ENCODE measurements around the gene GSTM5.
"Not testable (repeated sequence)": the region's sequence is repeated elsewhere in the genome, so short reads cannot be mapped to it uniquely, and the experiment has no call there.

Gene GSTM5

DNA sequence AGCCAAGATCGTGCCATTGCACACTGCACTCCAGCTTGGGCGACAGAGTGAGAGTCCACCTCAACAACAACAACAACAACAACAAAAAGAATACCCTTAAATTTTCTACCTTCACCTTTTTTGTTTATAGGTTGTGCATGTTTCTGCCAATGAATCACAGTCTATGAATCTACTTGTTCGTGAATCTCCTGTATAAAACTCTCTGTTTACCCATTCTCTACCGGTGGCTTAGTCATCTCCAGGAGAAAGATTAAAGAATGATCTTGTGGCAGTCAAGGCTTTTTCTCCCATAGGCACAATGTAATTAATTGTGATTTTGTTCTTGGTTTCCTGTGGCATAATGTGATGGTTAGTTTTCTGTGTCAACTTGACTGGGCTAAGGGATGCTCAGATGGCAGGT lies 14.2 kb upstream of the GSTM5 start:
- DNase-seq, result not testable (repeated sequence)

DNA sequence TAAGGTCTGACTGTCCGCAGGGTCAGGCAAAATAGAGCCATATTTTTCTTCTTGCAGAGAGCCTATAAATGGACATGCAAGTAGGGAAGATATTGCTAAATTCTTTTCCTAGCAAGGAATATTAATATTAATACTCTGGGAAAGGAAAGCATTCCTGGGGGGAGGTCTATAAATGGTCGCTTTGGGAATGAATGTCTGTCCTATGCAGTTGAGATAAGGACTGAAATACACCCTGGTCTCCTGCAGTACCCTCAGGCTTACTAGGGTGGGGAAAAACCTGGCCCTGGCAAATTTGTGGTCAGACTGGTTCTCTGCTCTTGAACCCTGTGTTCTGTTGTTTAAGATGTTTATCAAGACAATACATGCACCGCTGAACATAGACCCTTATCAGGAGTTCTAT lies 9.1 kb upstream of the GSTM5 start:
- not testable (repeated sequence) for DNase-seq

DNA sequence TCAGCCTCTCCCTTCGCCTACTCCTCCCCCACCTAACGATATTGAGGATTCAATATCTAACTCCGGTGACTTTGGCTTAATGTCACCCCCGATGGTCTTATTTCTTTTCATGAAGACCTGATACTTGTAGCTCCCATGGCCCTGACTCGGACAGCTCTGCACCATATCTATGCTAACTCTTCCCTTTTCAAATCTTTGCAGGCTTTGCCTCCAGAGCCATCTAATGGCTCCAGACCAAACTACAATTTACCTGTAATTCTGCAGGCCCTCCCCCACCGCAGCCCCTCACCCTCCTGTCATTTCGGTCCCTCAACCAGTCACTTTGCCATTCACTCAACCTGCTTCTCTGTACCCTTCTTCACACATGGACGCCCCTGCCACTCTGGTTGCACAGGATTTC lies 7.9 kb upstream of the GSTM5 start:
- DNase-seq, result no peak

DNA sequence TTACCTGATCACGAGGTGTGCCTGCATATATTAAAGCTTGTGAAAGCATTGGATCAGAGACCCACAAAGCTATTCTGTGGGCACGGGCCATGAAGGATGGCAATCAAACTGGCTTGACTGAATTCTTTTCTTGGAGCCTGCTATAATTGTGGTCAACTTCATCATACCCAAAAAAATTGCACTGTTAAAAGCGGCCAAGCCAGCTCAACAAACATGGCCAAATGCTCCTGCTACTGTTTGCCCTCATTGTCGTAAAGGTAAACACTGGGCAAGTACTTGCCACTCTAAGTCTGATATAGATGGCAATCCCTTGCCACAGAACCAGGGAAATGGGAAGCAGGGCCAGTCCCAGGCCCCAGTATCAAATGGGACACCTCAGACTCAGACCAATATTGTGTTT lies 6.6 kb upstream of the GSTM5 start:
- DNase-seq, result no peak

DNA sequence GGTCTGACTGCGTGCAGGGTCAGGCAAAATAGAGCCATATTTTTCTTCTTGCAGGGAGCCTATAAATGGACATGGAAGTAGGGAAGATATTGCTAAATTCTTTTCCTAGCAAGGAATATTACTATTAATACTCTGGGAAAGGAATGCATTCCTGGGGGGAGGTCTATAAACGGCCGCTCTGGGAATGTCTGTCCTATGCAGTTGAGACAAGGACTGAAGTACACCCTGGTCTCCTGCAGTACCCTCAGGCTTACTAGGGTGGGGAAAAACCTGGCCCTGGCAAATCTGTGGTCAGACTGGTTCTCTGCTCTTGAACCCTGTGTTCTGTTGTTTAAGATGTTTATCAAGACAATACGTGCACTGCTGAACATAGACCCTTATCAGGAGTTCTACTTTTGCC lies 3.1 kb upstream of the GSTM5 start:
- DNase-seq, result not testable (repeated sequence)

DNA sequence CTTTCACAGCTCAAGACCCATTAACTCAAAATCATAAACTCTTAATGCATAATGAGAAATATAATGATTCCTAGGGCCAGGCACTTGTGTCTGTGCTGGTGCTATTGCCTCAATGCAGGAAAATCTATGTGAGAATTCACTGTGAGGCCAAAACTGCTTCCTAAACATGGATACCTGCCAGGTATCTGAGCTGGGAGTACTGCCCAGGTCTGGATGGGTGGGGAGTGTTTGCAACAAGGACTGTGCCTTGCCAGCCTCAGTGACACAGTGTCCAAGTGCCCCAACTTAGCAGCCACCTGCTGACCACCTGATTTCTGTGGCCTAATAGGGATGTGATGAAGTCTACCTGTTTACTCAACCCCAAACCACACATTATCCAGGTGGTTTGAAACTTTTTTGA lies 2.2 kb upstream of the GSTM5 start:
- DNase-seq, result not testable (repeated sequence)

DNA sequence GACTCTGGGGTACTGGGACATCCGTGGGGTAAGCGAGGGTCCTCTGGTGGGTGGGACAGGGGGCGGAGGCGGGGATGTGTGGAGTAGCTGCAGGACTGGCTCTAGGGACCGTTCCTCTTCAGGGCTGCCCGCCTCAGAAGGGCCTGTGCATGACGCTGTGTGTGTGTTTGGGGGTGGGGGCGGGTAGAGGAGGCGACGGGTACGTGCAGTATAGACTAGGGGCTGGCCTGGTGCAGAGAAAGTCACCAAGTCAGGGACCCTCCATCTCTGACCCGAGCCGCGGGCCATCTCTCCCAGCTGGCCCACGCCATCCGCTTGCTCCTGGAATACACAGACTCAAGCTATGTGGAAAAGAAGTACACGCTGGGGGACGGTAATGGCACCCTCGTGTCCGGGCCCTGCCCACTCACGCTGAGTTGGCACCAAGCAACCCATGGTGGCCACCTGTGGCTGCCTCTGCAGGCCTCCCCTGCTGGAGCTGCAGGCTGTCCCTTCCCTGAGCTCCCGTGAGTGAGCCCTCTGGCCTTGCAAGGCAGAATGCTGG lies 342 bp downstream of the GSTM5 start:
- DNase-seq, result no peak

DNA sequence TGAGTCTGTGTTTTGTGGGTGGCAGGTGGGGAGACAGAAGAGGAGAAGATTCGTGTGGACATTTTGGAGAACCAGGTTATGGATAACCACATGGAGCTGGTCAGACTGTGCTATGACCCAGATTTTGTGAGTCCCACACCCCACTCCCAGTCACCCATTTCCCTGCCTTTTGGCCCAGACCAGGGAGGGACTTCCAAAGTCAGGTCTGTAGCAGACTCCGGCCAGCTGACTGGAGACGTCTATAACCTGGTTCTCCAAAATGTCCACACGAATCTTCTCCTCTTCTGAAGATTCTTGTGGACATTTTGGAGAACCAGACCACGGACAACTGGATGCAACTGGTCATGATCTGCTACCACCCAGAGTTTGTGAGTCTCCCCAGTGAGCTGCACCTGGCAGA lies 1.6 kb downstream of the GSTM5 start:
- DNase-seq, result no peak

DNA sequence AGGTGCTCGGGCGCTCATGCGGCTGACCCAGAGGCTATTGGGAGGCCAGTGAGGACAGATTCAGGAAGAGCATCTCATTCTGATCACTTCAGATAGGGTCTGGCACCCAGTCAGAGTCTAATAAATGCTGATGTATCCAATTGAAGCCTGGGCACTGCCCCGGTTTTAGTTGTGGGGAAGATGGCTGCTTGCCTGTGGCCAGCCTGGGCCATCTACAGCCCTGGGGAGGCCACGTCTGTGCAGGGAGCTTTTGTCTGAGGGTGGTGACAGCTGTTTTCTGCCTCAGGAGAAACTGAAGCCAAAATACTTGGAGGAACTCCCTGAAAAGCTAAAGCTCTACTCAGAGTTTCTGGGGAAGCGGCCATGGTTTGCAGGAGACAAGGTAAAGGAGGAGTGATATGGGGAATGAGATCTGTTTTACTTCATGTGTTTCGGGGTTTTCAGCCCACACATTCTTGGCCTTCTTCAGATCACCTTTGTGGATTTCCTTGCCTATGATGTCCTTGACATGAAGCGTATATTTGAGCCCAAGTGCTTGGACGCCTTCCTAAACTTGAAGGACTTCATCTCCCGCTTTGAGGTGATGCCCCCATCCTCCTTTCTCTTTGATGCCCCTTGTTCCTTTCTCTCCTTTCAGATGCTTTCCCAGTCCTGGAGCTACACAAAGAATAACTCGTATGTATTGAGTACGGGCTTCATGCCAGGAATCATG lies 2.8 kb downstream of the GSTM5 start:
- DNase-seq, result no peak

DNA sequence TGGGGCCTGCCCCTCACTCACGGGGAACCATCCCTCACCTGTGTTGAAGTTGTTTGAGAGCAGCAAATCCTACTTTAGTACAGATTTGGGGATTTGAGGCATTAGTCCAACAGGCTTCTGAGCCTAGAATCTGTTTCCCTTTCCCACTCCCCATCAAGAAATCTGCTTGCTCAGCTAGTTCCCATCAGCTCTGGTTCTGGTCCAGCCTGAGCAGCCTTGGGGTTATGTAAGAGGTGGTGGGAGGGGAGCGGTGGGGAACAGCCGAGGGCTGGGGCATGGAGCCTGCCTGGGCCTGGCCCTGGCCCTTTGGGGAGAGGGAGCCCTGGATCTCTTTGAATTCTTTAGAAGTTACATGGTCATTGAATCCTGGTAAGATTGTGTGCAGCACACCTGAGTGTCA lies 4.1 kb downstream of the GSTM5 start:
- no peak for DNase-seq

DNA sequence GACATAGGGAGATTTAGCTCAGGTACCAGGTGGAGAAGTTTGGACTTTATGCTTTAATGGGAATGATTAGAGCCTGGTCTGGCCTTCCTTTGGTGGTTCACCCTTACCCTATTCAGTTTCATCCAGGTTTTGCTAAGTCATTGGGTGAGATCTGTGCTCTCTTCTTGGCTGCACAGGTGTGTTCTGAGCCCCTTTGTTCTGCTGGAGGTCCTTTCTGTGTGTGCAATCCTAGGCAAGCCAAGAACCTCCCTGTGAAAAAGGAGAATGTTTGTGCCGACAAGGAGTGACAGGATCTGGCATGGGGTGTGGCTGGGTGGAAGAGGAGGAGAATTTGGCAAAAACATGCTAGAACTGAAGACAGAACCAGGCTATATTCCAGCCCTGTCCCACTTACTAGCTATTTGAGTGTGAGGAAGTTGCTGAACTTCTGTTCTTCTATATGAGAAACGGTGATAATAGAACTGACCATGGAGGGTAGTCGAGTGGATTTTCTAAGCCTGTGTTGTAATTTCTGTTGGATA lies 4.6 kb downstream of the GSTM5 start:
- DNase-seq, result no peak

DNA sequence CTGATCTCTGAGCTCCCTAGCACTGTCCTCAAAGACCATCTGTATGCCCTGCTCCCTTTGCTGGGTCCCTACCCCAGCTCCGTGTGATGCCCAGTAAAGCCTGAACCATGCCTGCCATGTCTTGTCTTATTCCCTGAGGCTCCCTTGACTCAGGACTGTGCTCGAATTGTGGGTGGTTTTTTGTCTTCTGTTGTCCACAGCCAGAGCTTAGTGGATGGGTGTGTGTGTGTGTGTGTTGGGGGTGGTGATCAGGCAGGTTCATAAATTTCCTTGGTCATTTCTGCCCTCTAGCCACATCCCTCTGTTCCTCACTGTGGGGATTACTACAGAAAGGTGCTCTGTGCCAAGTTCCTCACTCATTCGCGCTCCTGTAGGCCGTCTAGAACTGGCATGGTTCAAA lies 5.7 kb downstream of the GSTM5 start:
- no peak for DNase-seq

DNA sequence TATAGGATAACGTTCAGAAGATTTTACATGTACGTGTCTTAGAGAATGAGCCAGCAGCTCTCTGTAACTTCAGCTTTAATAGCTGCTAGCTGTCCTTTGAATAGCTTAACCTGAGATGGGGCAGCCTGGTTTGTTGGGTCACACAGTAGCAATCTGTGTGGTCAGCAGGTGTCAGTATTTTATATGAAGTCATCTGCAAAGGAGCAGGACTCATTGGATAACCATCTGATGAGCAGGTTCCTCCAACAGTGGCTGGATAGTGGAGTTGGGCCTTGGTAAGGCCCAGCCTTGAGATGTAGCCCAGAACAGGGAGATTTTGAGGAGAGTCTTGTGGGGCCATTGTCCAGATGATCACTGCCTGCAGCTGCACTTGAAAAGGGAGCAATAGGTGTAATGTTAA lies 6.4 kb downstream of the GSTM5 start:
- no peak for DNase-seq

DNA sequence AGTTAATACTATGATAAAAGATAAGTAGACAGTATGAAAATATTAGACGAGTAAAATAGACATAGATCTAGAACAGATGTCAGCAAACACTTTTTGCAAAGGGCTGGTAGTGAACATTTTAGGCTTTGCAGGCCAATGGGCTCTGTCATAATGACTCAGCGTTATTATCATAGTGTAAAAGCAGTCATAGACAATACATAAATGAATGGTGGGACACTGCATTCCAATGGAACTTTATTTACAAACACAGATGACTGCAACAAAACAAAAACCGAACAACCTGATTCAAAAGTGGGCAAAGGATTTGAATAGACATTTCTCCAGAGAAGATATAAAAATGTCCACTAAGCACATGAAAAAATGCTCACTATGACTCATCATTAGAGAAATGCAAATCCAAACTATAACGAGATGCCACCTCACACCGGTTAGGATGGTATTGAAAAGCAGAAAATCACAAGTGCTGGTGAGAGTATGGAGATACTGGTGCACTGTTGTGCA lies 7.3 kb downstream of the GSTM5 start:
- no peak for DNase-seq

DNA sequence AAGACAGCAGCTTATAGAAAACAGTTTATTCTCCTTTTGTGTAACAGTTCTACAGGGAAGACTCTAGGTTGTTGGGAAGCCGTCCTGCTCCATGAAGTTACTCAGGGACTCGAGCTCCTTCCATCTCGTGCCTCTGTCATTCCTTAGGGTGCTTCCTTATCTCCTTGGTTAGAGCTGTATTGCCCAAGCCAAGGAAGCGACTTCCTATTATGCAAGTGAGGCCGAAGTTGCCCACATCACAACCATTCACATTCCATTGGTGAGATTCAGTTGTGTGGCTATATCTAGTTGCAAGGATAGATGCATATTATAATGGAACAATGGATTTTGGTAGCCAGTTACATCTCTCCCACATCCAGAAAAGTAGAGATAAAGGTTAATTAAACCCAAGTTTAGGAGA lies 9.0 kb downstream of the GSTM5 start:
- no peak for DNase-seq

DNA sequence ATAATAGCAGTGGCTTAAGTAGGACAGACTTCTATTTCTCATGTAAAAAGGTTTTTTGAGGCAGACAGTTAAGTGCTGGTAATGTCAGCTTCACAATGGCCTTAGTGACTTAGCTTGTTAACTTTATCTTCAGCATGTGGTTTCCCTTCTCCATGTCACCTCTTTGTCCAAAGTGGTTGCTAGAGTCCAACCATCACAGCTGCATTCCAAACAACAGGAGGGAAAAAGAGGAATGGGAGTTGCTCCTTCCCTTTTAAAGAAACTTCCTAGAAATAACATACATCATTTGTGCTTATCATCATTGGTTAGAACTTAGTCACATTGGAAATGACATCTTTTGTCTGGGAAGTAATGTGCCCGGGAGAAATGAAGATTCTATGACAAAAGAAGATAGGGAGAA lies 9.9 kb downstream of the GSTM5 start:
- no peak for DNase-seq

DNA sequence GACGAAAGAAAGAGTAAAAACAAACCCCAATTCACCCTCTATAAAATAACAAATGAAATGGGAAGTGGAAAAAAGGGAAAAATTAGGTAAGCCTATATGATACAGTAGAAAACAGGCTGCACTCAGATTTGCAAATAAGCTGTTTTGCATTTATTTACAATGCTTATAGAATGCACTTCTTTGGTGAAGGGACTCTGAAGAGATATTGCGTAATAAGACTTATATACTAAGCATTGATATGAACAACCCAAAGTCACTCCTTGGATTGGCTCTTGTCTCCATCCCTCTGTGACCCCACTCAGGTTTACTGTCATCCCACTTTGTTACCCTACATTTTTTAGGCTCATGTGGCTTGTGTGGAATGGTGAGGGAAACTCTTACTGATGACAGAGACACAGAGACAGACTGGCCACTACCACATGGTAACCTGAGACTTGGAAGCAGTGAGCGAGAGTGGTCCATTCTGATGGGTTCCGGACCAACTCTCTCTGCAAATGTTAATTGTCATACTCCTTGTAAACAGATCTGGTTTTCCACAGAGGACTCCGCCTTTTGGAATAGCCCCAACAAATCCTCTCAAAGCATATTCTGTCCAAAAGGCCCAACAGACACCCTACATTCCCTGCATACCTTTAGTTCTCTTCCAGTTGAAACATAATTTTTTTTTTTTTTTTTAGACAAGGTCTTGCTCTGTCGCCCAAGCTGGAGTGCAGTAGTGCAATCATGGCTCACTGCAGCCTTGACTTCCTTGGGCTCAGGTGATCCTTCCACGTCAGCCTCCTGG lies 11.0 kb downstream of the GSTM5 start:
- no peak for DNase-seq

DNA sequence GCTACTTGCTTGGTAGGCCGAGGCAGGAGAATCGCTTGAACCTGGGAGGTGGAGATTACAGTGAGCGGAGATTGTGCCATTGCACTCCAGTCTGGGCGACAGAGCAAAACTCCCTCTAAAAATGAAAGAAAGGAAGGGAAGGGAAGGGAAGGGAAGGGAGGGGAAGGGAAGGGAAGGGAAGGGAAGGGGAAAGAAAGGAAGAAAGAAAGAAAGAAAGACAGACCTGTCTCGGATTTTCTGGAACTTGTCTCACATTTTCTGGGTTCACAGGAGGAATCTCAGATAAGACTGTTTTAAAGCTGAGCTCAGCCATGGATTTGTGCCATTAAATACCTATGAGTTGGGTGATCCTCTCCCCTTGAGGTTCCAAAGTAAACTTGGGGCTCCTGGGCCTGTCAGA lies 12.9 kb downstream of the GSTM5 start:
- DNase-seq, result no peak

DNA sequence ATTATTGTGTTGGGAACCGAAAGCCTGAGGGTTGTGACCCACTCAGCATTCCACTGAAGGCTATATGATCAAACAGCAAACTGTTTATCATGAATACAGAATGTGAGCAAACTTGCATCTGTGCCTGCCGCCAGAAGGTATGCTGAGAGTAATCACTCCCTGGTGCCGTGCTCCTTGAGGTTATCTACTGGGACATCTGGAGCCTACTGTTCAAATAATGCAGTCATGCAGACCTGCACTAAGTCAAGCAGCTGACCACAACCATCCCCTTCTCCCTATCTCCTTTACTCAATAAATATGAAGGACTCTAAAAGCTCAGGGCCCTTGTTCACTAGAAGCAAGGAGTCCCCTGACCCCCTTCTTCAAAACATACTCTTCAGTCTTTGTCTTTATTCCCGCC lies 13.5 kb downstream of the GSTM5 start:
- no peak for DNase-seq

DNA sequence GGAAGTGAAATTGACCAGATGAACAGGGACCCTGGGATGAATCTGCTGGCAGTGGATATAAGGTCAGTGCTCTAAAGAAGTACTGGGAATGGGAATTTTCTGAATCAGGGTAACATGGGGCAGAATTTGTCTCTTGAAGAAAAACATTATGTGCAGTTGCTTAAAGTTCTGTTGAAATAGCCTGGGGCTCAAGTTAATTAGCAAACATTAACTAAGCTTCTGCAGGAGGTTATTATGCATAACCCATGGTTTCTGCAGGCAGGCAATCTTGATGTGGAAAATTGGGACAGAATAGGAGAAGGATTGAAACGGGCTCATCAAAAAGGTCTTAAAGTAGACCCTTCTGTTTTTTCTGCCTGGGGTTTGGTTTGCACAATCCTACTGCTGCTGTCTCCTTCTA lies 14.0 kb downstream of the GSTM5 start:
- DNase-seq, result no peak

DNA sequence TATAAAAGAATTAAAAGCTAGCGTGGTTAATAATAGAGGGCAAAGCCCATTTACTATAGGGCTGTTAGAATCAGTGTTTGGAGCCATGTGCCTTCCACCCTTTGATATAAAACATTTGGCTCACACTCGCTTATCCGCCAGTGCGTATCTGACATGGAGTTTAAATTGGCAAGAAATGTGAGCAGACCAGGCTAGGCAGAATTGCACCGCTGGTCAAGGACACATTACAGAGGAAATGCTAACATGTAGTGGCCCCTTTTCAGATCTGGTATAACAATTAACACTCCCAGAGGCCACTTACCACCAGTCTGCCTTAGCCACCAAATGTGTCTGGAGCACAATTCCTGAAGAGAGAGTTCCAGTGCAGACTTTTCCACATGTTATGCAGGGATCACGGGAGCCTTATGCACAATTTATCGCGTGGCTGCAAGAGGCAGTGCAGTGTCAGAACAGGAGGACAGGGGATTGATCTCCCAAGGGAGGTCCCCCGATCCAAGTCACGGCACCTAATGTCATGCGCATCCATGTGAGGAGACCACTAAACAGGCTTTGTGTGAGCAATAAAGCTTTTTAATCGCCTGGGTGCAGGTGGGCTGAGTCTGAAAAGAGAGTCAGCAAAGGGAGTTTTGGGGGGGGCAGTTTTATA lies 14.8 kb downstream of the GSTM5 start:
- DNase-seq, result no peak

DNA sequence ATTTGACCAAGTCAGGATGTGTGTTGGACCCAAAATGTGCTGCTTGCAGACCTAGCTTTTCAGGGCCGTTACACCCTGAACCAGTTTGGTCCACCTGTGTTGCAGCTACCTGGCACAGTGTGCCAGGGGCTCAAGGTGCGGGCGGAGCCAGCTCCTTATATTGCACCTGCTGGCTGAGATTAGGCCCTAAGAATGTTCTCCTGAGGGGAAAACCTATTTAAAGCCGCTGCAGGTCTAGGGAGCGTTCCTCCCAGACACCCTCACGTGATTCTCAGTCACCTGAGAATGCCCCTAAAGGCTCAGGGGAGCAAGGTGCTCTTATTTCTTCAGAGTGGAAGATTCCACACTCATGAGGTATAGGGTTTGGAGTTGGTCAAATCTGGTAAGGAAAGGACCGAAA lies 16.8 kb downstream of the GSTM5 start:
- DNase-seq, result no peak

DNA sequence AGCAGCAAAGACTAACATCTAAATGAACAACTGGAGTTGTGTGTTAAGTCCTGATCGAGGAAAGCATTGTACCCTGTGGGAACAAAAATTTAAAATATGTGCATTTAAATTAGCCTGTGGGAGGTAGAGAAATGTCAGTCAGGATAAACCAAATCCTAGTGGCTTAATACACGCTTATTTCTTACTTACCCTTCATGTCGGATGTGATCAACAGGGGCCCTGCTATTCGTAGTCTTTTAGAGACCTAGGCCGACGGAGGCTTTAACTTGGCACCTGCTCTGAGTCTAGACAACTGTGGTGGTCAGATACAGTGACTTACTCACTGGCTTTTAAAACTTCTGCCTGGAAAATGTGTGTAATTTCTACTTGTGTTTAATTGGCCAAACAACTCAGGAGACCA lies 18.6 kb downstream of the GSTM5 start:
- DNase-seq, result no peak

Measured in CD4-positive, alpha-beta T cell treated with Interleukin-4 for 1 hour (primary cell).